Renal cortex interstitium (tissue), 15 donors: ENCODE data around the gene PLA2G2F. TPM values are rescaled to one million over a fixed set of nuclear protein-coding genes. Genes with fewer than 3 reads are reported as not detected.
A peak's percentile ranks its signal among the peaks of the same experiment; 100 is the strongest.

ENCODE experiments used
- DNase-seq, 11 donors: peaks; one replicate each; pipeline ENCODE4 v3.0.0-alpha.2; 2013; ENCODE audit warnings: low read depth in 9 of 11, low spot score in 4 of 11; ENCODE audit errors: extremely low read depth in 1 of 11
- long read RNA-seq, 16 experiments: transcript quantifications; one replicate each; lab custom pipeline, GENCODE V29; 2026
- polyA plus RNA-seq, 3 donors: library from polyadenylated mRNA; unstranded; fragments of 120-200 nt; gene quantifications; one replicate each; pipeline ENCODE4 v1.2.1, GENCODE V29; 2013; ENCODE audit not compliant: insufficient read length in 3 of 3

The PLA2G2F gene, protein sequence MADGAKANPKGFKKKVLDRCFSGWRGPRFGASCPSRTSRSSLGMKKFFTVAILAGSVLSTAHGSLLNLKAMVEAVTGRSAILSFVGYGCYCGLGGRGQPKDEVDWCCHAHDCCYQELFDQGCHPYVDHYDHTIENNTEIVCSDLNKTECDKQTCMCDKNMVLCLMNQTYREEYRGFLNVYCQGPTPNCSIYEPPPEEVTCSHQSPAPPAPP
- under 1 TPM; 0.12 to 0.19 (median 0.17) TPM for polyA plus RNA-seq
- long read RNA-seq, donor 1 = 0 reads
- long read RNA-seq, donor 2 = 0 reads
- long read RNA-seq, donor 3, partial matches to known transcripts = 0 of 1 reads
- long read RNA-seq, donor 3, other reads (novel, unspliced or antisense) = 0 of 1 reads
- long read RNA-seq, donor 4 = 0 reads
- long read RNA-seq, donor 5 = 0 reads
- long read RNA-seq, donor 6 = 0 reads
- long read RNA-seq, donor 7, partial matches to known transcripts = 0 of 1 reads
- long read RNA-seq, donor 7, other reads (novel, unspliced or antisense) = 0 of 1 reads
- long read RNA-seq, donor 8 = 0 reads
- long read RNA-seq, donor 9 = 0 reads
- long read RNA-seq, donor 10 = 0 reads
- long read RNA-seq, donor 11 = 0 reads
- long read RNA-seq, donor 12 = 0 reads
- long read RNA-seq, donor 13 = 0 reads
- long read RNA-seq, donor 14 = 0 reads
- long read RNA-seq, donor 15 = 0 reads
- long read RNA-seq, donor 16, partial matches to known transcripts = 0 of 1 reads
- long read RNA-seq, donor 16, other reads (novel, unspliced or antisense) = 0 of 1 reads

DNA sequence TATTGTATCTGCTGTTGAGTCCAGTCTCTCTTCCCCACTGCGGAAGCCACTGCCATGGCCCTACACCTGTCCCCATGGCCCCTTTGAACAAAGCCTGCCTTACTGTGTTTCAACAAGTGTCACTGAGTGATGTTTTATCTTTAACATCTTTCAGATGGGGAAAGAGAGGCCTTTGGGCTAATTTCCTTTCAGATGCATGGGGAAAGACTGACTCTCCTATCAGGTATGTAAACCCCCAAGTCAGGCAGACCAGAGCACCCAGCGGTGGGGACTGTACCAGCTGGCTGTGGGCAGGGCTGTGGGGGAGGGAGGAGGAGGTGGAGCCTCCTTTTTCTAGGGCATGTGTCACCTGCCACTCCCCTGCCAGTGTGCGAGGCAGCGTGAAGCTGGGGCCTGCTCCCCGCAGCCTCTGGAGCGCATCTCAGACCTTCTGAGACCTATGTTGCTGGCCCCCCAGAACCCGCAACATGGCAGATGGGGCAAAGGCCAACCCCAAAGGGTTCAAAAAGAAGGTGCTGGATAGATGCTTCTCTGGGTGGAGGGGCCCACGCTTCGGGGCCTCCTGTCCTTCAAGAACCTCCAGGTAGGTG is at the start of gene PLA2G2F:
Gene PLA2G2F, plus strand, starts transcription at position 363 of the 590 bp plus-strand sequence. Its CDS starts 105 bp downstream, at position 468.
- DNase-seq = no peak

DNA sequence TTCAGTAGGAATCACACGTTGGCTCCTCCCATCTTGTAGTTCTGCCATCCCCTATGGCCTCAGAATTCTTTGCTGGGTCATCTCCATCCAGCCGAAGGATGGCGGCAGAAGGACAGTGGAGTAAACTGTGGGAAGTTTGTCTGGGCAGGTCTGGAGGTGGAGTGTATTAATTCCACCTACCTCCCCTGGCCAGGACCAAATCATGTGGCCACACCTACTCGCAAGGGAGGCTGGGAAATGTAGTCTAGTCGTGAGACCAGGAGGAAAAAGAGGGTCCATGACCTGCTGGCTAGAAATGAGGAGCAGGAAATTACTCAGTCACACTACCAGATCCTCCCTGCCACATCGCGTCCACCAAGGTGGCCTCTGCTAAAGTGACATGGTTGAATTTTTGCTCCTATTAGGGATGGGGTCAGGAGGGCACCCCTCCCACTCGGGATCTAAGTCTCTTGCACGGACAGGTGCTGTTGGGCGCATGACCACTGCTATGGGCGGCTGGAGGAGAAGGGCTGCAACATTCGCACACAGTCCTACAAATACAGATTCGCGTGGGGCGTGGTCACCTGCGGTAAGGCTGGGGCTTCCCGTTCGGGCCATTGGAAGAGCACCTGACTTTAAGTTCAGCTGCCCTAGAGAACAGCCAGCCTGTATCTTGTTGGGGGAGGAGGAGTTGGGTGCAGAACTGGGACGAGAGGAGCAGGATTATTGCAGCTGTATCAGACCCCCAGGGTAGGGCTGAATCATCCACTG is 49.6 kb upstream of the PLA2G2F start:
- DNase-seq = no peak

DNA sequence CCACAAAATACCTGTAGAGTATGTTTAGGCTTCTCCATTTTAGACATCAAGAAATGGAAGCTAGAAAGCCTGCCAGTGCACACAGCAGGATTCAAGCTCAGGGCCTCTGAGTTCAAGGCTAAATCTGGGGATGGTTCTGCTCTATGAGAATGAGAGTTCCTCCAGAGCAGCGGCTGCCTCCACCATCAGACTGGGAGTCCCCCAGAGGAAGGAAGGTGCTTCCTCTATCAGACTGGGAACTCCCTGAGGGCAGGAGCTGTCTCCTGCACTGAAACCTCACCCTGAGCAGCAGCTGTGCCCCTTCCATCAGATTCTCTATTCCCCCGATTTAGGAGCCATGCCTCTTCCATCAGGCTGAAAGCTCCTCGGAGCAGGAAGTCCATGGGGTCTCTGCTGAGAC is 49.0 kb upstream of the PLA2G2F start:
- DNase-seq = no peak

DNA sequence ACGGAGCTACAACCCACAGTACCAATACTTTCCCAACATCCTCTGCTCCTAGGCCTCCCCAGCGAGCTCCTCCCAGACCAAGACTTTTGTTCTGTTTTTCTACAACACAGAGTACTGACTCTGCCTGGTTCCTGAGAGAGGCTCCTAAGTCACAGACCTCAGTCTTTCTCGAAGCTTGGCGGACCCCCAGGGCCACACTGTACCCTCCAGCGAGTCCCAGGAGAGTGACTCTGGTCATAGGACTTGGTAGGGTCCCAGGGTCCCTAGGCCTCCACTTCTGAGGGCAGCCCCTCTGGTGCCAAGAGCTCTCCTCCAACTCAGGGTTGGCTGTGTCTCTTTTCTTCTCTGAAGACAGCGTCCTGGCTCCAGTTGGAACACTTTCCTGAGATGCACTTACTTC is 48.5 kb upstream of the PLA2G2F start:
- DNase-seq = no peak

DNA sequence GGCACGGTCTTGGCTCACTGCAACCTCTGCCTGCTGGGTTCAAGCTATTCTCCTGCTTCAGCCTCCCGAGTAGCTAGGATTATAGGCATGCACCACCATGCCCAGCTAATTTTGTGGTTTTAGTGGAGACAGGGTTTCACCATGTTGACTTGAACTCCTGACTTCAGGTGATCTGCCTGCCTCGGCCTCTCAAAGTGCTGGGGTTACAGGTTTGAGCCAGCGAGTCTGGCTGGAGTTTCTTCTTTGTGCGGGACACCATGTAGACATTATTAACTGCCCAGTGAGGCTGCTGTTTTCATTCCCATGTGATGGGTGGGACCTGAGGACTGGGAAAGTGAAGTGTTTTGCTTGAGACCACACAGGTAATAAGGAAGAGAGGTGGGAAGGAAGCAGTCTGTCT is 45.8 kb upstream of the PLA2G2F start:
- DNase-seq = no peak

DNA sequence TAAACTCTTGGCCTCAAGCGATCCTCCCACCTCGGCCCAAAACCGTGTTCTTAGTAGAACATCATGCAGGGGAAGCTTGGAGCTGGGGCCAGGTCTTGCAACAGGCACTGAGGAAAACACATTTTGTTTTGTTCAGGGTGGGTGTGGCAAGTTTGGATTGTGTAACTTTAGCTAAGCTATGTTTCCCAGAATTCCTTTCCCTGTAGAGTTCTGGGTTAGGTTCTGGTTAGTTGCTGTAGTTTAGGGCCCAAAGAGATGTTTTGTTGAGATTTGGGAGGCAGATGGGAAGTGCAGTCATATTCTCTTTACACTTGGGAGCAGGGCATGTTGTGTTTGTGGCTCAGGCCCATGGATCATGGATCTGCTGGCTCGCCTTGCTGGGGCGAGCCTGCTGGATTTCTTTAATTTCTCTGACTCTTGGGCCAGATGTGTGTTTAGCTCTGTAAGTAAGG is 45.2 kb upstream of the PLA2G2F start:
- DNase-seq = no peak

DNA sequence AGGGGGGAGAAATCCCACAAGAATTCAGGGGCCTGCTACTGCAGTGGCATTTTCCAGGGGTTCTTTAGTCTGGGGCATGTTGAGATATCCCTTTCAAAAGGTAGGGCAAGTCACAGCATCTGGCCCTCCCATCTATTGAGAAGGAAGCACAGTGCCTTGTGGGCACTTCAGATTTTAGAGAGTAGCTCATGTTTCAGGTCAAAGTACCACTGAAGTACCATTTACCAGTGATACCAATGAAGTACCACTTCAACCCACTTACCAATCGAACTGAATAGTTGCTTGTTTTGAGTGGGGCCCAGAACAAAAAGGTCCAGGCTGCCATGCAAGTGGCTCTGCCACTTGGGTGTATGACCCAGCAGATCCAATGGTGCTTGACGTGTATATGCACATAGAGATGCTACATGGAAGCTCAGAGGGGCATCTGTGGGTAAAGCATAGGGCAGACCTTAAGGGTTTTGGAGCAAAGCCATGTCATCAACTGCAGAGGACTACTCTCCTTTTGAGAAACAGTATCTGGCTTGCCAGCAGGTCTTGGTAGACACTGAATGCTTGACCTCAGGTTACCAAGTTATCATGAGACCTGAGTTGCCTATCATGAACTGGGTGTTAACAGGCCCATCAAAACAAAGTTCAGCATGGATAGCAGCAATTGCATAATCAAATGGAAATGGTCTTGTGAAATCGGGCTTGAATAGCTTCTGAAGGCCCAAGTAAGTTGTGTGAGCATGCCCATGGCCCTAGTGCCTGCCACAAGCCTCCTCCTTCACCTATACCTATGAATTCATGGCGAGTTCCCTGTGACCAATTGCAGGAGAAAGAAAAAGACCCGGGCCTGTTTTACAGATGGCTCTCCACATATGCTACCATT is 43.3 kb upstream of the PLA2G2F start:
- DNase-seq = no peak

DNA sequence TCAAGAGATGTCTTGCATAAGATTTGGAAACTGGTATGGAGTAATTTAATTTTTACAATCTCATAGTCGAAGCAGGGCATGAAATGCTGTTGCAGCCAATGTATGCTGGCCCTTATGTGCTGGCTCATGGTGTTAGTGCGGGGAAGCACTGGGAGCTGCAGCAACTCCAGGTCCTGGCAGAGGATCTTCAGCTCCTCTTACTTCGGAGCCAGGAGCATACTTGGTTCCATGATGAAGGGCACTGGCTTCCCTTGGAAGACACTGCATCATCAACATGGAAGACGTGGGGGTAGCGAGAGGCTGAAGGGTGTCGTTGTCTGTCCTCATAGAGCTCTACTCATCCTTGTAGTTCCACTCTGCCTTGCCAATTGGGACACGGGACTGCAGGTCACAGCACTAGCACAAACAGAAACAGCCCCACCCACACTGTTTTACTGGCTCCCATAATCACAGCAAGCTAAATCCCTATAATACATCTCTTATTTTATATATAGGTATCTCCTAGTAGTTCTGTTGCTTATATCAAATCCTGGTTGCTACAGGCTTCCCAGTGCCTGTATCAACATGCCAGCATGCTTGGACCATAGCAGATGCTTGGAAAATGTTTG is 42.2 kb upstream of the PLA2G2F start:
- no peak for DNase-seq

DNA sequence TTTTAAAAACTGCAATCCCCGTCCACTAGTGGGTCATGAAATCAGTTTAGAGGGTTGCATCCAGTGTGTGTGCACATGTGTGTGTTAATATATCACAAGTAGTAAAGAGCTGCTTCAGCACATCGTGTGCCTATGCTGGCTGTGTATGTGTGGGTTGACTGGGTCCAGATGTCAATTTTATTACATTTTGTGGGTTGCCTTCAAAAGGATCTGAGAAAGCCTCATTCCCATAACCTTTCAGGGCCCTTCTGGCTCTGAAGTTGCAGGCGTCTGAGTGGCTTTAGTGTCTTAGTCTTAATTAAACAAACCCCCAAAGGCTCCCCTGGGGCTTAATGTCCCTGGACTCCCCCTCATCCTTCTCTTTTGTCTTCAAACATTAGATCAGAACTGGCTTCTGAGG is 39.6 kb upstream of the PLA2G2F start:
- no peak for DNase-seq

DNA sequence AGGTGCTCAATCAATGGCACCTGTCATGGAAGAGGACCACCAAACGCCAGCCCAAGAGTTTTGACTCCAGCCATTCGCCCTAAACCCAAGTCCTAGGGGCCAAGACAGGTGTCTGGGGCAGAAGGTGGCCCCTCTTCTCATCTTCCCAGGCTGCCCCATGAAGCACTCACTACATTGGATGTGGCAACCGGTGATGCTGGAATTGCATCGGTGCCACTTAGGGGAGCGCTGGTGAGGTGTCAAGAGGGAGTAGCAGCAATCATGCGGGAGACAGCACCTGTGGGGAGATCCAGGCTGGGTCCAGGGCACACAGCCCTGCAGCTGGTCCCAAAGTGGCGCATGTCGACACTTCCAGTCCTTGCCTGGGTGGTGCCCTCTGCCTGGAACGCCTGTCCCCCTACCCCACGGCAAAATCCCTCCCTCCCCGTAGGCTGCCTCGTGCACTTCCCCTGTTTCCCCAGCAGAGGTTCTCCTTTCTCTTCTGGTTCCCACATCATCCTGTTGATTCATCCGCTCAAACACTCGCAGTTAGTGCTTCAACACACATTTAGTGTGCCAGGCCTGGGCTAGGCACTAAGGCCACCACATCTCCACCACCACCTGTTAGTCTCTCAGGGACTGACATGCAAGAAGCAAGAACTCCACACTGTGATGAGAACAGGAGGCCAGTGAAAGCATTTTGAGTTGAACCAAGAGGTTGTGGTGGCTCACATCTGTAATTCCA is 38.3 kb upstream of the PLA2G2F start:
- peak in 7 of 11 donors; percentile 10 to 23 (median 17) for DNase-seq

DNA sequence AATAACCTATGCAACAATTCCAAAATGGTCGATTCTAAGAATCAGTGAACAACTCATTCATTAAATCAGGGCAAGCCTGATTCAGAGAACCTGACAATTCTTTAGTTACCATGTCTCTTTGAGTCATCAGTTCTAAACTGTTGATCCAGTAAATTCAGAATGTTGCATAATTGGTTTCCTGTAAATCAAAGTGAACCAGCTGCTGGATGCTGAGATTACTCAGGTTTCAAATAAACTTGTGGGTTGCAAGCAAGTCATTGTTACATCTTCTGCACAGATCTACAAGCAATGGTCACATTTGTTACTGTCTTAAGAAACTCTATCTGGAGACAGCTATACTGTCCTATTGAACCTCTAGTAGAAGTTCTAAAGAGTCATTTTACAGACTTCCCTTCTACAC is 36.2 kb upstream of the PLA2G2F start:
- no peak for DNase-seq

DNA sequence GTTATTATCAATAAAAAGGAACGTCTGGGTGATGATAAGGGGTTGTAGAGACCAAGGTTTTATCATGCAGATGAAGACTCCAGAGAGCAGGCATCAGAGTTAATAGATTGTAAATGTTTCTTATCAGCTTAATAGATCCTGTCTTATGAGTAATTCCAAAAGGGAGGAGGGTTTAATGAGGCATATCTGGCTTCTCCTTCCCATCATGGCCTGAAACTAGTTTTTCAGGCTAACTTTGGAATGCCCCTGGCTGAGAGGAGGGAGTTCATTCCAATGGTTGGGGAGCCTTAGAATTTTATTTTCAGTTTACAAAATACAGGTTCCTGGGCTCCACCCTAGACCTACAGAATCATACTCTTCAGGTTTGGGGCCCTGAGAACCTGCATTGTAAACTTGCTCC is 33.3 kb upstream of the PLA2G2F start:
- DNase-seq = peak in 1 of 11 donors; percentile 7

DNA sequence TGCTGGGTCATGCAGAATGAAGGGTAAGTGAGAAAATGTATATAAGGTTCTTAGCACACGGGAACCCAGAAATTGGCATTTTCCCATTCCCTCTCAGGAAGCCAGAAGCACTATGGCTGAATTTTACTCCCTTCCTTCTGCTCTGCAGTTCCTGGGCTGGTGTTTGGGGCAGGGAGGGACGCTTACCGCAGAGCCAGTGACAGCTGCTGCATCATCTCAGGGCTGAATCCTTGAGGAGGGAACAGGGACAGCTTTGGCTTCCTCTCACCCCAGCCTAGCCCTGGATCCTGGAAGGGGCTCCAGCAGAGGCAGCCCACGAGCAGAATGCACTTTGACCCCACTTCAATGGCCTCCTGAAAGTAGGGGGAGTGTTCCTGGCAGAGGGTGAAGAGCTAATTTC is 31.8 kb upstream of the PLA2G2F start:
- DNase-seq = no peak

DNA sequence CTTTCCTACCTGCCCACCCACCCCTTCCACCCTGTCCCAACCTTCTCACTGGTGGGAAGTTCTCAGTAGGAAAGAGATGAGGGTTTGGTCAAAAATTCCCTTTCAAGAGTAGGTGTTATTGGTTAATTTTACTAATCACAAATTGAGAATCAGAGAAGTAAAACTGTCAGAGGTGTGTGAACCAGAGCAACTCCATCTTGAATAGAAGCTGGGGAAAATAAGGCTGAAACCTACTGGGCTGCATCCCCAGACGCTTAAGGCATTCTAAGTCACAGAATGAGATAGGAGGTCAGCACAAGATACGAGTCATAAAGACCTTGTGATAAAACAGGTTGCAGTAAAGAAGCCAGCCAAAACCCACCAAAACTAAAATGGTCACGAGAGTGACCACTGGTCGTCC is 31.3 kb upstream of the PLA2G2F start:
- no peak for DNase-seq

DNA sequence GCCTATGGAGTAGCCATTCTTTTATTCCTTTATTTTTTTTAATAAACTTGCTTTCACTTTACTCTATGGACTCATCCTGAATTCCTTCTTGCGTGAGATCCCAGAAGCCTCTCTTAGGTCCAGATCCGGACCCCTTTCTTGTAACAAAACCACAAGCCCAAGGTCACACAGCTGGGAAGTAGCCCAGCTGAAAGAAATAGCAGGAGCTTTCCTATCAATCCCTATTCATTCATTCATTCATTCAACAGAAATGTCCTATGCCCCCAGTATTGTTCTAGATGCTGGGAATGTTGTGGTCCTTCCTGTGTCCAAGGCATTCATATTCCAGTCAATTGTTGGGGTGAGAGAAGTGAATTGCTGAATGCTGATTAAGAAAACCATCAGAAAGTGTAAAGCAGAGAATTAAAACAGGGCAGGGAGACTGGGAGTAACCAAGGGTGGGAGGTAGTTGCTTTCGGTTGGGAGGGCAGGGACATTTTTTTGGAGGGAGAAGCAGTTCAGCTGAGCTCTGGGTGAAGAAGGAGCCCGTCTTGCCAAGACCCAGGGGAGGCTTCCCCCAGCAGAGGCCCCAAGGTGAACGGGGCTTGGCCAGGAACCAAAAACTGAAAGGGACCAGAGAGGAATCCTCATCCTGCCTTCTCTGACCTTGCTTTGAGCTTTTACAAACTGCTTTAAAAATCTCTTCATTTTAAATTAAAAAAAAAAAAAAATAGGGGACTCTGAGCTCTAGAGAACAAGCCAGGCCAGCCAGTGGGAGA is 30.6 kb upstream of the PLA2G2F start:
- no peak for DNase-seq

DNA sequence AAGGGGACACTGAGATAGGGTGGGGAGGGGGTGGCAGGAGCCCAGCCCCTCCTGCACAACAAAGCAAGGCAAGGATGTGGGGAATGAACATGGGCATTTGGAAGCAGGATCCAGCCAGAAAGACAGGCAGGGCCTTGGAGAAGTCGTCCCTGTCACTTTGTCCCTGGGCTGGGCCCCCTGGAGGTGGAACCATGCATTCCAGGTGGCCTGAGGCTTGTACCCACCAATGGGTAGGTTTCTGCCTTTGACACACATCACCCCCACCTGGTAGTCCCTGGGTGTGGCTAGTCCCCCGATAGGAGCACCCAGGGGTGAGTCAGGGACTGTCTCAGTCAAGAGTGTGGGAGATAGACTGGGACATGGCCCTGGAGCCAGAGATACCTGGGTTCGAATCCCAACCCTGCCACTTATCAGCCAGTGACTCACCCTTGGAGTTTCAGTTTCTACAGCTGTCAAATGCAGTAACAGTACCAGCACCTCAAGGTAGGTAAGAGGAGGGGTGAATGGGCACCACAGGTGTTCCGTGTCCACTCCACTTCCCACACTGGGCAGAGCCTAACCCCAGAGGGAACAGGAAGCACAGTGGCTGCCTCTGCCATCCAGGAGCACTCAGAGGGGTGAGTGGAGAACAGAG is 29.8 kb upstream of the PLA2G2F start:
- no peak for DNase-seq
